H1 (cell line): ENCODE data around the gene CKAP5. TPM values are rescaled to one million over a fixed set of nuclear protein-coding genes. Genes with fewer than 3 reads are reported as not detected.

Experiments used
- HDAC2 ChIP-seq, 2 experiments: fragments of 300-600 bp in 1 of 2; sonication (generic) in 1 of 2; IDR thresholded peaks; 2 replicates each; pipeline ENCODE4 v1.6.1; 2011 to 2012; ENCODE audit warnings: low read depth in 2 of 2, low read length in 2 of 2, mild to moderate bottlenecking in 2 of 2, moderate library complexity in 2 of 2, borderline replicate concordance in 1 of 2, inconsistent platforms in 1 of 2
- polyA plus RNA-seq, 7 experiments: library from polyadenylated mRNA; depleted of rRNA in 3 of 7; stranded (reverse) in 5 of 7; unstranded in 2 of 7; fragments of >200 nt in 5 of 7; fragments of 200-250 nt in 2 of 7; gene quantifications; 1 replicate in 5 of 7; 2 replicates in 1 of 7; 4 replicates in 1 of 7; pipeline versions ENCODE4 v1.2.1 to v1.2.3, GENCODE V29; 2011 to 2013; ENCODE audit warnings: missing spikeins in 2 of 7, mixed read lengths in 2 of 7
- total RNA-seq: library from RNA; stranded (reverse); fragmentation: NEBNext Ultra II Directional; extraction: Animal tissue kit (Norgen Biotek cat#: 25700); gene quantifications from 2 replicates; pipeline ENCODE4 v1.2.1, GENCODE V29; 2021

Gene CKAP5
- total and polyA plus RNA-seq, 2 of the 8 experiments (the other 6 are each of a cell fraction or from before 2014, with no cell fraction given): 64.8 to 185 TPM

GRCh38 chr11:46835897-46836296 is 10.2 kb downstream of the CKAP5 start (continued):
- TF ChIP-seq HDAC2 (IDR thresholded peaks at IDR 0.05; ENCODE audit: borderline replicate concordance in 1 of 2, low read depth in 2 of 2, low read length in 2 of 2): no peak
